ENCODE results near the gene GRM8.

GRCh38 chr7:127018889-127019288, 233.9 kb downstream of the GRM8 start:
- TF ChIP-seq CBX8 (IDR thresholded peaks at IDR 0.05) (no peak), REST (IDR thresholded peaks at IDR 0.05) (no peak), POLR2A (IDR thresholded peaks at IDR 0.05; ENCODE audit: low read length) (no peak), CTCF (IDR thresholded peaks at IDR 0.05) (no peak), FOXS1 (CRISPR knock-in tag; IDR thresholded peaks at IDR 0.05) (no peak), ATOH8 (CRISPR knock-in tag; IDR thresholded peaks at IDR 0.05; ENCODE audit: low read depth) (no peak), BHLHE40 (IDR thresholded peaks at IDR 0.05; ENCODE audit: low read depth, low read length) (no peak), EP300 (IDR thresholded peaks at IDR 0.05) (no peak)
